Amygdala (tissue), 56 donors: ENCODE results near the gene CACNA1C.

Experiments
- DNase-seq, 56 donors: peaks; one replicate each; lab custom pipeline; 2025; lab: John Stamatoyannopoulos, UW

The CACNA1C gene

GRCh38 chr12:2190085-2190484, 137.3 kb downstream of the CACNA1C start:
- no peak for DNase-seq

GRCh38 chr12:2190896-2191533, 138.2 kb downstream of the CACNA1C start:
- DNase-seq = no peak

GRCh38 chr12:2191534-2192153, 138.9 kb downstream of the CACNA1C start:
- no peak for DNase-seq

GRCh38 chr12:2192231-2192630, 139.4 kb downstream of the CACNA1C start:
- no peak for DNase-seq

- DNase-seq = no peak
Measured at GRCh38 chr12:2194060-2194459, 141.3 kb downstream of the CACNA1C start.

GRCh38 chr12:2194571-2194970, 141.8 kb downstream of the CACNA1C start:
- no peak for DNase-seq

- no peak for DNase-seq
Measured at GRCh38 chr12:2195085-2195484, 142.3 kb downstream of the CACNA1C start.

- peak in 21 of 56 donors; percentile 4 to 53 (median 31) for DNase-seq
Measured at GRCh38 chr12:2198005-2198501, 145.3 kb downstream of the CACNA1C start.

- no peak for DNase-seq
Measured at GRCh38 chr12:2198542-2198941, 145.8 kb downstream of the CACNA1C start.

GRCh38 chr12:2205996-2206395, 153.2 kb downstream of the CACNA1C start:
- DNase-seq = no peak

- DNase-seq = peak in 1 of 56 donors; percentile 9
Measured at GRCh38 chr12:2208837-2209635, 156.2 kb downstream of the CACNA1C start.

- no peak for DNase-seq
Measured at GRCh38 chr12:2211119-2211518, 158.3 kb downstream of the CACNA1C start.

- no peak for DNase-seq
Measured at GRCh38 chr12:2212537-2212936, 159.8 kb downstream of the CACNA1C start.

GRCh38 chr12:2212971-2213869, 160.4 kb downstream of the CACNA1C start:
- peak in 30 of 56 donors; percentile 7 to 70 (median 26) for DNase-seq

- DNase-seq = no peak
Measured at GRCh38 chr12:2214411-2214810, 161.6 kb downstream of the CACNA1C start.

GRCh38 chr12:2215709-2216560, 163.1 kb downstream of the CACNA1C start:
- DNase-seq = no peak

- DNase-seq = no peak
Measured at GRCh38 chr12:2218706-2219105, 165.9 kb downstream of the CACNA1C start.

- DNase-seq = peak in 6 of 56 donors; percentile 7 to 38 (median 12)
Measured at GRCh38 chr12:2221030-2221621, 168.3 kb downstream of the CACNA1C start.

GRCh38 chr12:2222691-2223090, 169.9 kb downstream of the CACNA1C start:
- DNase-seq = no peak
